ENCODE measurements around the gene MTA3.

The MTA3 gene

DNA sequence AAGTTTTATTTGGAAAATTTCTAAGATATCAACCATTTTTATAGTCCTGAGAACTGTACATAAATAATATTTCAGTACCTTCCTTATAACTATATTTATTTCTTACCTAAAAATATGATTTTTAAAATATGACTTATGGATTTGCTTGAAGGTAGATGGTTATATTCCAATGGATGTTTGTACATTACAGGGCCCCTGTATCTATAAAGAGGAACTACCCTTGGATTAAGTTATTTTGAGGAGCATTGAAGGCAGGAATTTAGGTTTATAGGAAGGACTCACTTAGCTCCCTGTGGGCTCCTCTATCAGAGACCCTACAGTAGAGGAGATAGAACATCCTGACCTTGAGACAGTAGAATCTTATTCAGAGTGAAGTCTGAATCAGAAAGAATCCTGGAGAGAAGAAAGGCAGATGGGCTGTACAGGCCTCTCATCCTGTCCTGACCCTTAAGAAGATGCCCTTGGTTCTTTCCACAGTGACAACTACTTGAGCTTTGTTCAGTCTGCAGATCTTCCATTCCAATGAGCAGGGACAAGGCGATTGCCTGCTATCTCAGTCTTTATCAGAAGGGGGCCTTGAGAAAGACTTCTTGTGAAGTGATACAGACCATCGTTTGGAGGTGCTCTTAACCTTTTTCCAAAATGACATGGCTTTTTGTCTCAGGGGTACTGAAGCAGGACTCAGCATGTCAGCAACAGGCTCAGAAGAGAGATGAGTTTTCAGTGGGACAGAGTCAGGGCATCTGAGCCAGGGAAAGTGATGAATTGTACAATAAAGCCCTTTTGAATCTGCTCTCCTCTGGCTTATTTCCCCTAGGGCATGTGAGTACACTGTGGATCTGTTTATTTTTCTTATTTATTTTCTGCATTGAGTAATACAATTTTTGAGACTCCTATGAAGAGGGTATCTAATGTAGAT, 174.6 kb downstream of the MTA3 start:
- DNase-seq: no peak

DNA sequence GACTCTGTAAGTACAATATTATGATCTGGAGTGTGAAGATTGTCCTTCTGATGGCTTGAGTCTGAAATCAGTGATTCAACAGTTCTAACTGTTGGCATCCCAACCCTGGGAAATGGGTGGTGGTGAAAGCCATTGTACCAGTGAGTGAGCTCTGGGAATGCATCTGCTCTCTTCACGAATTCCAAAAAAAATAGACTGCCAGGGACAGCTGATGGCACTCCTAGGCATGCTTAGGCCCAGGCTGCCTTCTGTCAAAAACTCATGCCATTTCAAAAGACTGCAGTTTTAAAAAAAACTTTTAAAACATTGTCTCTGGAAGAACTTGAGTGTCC, 175.2 kb downstream of the MTA3 start:
- DNase-seq: no peak

DNA sequence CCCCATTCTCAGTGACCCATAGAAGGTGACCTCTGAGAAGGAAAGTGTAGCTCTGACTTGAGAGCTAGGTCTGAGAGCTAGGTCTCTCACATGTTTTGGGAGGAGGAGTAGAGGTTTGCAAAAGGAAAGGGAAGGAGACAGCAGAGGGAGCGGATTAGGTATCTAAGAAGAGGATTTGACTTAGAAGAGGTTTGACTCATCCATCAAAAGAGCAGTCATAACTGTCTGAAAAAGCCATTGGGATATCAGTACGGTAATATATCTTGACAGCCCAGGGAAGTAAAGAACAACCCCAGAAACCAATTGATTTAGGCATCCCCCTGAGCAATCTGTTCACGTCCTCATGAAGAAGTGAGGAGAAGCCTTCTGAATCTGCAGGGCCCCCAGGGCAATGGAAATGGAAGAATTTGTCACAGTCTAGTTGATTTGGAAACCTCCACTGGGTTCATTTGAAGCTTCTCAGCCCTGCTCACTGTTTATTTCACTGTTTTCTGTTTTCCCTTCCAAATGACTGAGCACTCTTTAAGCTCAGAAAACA, 176.2 kb downstream of the MTA3 start:
- DNase-seq: no peak

DNA sequence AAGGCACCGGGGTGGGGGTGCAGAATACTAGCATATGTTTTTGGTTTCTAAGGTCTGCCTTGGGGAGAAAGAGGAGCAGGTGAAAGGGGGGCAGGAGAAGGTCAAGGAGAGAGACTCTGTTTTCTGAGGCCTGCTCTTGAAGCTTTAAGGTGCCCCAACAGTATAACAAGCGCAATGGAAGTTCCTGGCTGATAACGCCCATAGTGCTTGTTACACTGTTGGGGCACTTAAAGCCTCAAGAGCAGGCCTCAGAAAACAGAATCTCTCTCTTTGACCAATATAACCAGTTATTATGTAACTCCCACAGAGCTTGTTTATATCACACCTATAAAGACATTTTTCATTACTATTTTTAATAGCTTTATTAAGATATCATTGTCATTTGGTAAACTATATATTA, 179.0 kb downstream of the MTA3 start:
- DNase-seq: no peak

DNA sequence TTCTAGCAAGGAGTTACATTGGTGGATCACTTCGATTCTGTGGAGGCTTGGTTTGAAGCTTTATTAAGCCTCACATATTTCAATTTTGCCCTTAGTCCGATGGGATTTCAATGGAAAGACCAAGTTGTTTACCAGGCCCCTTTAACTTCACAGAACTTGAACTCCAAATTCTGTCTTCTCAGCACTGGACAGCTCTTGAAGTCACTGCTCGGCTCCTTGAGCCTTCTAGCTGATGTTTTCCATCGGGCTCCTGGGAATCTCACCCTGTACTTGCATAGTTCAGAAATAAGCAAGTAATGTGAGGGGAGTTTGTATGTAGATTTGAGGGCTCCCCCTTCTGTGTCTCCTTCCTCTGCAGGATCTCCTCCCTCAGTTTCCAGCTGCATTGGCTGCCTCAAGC, 180.4 kb downstream of the MTA3 start:
- no peak for DNase-seq

DNA sequence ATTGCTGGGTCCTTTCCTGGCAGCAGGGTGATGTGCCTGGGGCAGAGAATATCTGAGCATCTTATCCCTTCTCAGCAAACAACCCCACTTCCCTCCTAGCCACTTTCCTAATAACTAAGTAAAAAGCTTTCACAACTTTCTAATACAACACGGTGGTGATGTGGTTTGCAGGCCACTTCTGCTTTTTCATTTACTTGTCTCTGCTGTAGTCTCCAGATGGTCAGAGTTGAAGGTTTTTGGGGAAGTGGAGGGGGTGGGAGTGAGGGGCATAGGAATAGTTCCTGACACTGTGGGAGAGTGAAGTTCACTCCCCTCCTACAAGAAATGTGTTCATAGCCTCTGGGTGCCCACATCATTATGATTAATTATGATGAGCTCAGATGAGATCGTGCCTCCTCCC, 183.9 kb downstream of the MTA3 start:
- no peak for DNase-seq

DNA sequence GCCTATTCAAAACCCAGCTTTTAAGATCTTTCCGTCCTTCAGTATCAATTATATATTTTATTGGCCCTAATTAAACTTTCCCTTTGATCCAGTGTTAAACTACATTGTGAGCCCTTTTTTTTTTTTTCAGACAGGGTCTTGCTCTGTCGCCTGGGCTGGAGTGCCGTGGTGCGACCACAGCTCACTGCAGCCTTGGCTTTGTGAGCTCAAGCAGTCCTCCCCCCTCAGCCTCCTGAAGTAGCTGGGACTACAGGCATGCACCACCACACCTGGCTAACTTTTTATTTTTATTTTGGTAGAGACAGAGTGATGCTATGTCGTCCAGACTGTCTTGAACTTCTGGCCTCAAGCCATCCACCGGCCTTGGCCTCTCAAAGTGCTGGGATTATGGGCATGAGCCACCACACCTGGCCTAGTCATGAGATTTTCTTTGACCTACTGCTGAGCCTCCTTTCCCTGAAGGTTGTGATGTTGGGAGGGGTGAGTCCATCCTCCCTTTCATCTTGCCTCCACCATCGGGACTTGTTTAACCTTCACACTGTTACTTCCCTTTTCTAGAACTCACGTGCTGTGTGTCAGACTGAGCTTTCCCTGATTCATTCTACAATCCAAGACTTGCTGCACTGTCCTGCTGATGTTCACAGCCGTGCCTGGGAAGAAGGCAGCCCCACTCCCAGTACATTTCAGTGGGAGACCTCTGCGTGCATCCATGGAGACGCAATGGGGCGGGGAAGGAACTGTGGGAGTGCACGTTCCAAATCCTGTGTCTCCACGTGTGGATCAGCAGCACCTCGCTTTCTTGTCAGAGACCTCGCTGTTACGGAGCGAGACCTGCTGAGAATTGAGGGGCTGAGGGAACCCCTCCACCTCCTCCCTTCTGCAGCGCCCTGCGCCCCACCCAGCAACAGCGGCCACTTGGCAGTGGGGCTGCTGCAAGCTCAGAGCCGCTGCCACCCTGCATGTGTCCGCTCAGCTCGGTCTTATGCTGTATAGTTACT, 184.7 kb downstream of the MTA3 start:
- DNase-seq: no peak

DNA sequence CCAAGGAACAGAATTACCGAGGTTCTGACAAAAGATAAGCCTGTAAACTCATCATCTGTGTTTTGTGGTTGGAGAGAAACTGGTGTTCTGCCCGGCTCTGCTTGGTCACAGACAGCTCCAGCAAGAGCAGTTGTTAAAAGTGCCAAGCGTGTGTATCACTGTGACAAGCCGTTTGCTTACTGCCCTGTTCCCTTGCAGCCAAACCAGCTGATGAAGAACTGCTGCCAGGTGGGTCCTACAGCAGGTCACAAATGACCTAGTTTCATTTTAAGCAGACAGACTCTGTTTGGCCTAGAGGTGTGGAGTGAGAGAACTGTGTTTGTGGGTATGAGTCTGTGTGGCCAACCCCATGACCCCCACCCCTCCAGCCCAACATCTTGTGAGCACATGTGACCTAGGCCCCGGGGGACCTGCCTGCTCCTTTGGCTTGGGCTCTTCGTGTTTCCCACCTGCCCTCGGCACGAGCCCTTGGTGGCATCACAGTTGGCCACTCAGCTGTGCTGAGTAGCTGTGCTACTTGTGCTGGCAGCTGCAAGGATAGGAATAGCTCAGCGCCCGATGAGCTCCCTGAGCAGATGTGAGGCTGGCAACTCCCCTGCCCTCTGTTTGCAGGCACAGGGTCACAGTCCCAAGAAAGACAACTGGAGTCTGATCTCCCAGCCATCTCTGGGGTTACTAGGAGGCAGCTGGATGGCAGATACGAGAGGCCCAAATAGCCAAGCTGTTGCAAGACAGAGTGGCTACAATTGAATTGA, 185.8 kb downstream of the MTA3 start:
- peak; percentile 25 for DNase-seq

DNA sequence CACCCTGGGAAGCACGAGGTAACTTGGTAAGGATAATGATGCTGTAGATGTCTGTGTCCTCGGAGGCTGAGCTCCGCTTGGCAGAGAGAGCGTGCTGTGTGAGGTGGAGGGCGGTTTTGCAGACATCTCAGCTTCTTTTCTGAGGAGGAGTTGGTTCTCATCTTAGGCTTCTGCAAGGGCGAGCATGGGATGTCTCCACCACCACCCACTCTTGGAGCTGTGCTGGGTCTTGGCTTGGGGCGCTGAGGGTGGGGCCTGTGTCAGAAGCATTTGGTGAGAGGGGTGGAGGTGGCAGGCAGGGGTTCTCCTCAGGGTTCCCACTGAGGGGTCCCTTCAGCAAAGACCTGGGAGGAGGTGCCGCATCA, 186.3 kb downstream of the MTA3 start:
- DNase-seq: no peak

DNA sequence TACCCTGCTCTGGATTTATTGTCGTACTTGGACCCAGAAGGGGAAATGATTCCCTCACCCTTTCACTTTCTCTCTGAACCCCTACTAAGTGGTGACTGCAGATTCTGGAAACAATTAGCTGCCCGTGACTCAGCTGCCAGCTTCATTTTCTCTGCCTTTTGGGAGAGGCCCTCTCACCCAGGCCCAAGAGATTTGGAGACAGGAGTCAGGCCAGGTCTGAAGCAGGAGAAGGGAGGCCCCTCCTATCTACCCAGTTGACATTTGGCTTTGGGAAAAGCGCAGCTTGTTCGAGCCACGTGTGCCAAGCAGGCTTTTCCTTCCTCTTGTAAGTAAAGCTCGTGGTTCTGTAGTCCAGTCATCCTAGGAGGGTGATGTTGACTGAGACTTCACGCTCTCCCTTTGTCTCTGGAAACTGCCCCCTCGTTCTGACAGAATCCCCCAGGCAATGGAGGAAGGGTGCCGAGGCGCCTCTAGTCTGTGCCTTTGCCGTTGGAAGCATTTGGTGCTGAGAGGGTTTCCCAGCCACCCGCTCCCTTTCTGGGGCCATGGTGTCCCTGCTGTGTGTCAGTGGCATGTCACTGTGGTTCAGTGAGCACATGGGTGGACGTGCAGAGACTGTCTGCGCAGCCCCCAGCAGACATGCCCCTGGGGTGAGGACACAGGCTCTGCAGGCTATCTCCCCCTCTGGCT, 186.9 kb downstream of the MTA3 start:
- DNase-seq: no peak

DNA sequence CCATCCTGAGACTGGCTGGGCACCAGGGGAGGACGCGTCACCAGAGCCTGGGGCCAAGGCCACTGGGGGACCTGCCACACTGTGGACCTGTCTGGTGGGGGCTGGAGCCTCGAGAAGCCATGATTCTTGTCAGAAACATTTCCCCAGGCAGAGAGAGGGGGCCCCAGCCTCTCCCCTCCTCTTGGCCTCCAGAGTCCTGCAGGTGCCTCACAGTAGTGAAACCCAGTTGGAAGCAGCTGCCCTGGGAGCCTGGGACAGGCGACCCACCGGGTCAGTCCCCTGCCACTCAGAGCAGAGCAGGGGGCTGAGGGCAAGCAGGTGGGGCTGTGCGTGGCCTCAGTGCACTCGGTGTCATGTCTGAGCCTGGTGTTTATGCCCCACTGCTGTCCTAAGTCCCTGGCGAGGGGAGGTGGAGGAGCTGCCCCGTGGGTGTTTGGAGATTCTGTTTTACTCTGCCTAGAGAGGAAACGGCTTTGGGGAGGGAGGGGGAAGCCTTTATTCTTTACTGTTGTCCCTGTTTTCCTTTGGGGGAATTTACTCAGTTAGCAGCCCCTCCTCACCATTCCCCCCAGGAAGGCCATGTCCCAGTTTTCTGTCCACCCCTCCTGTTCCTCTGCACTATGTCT, 187.8 kb downstream of the MTA3 start:
- no peak for DNase-seq

DNA sequence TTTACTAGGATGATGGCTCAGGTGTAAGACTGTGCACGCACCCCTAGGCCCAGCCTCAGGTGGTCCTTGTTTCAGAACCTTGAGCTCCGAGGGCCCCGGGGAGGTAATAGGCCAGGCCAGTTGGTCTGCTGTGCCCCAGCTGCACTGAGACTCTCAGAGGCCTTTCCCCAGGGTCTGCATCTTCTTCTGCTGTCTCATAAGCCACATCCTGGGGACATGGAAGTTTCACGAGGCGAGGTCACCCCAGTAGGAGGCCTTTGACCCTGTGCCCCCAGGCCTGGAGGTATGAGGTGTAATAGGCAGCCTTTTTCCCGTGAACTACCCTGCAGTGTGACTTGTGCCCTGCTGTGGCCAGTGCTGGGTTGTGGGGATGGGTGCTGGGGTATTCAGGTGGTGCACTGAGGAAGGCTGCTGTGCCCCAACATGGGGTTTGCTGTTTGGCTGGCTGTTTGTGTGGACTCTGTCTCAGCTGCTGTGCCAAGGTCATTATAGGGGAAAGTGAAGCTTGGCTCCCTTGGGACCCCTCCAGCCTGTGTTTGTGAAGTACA, 188.6 kb downstream of the MTA3 start:
- DNase-seq: no peak

DNA sequence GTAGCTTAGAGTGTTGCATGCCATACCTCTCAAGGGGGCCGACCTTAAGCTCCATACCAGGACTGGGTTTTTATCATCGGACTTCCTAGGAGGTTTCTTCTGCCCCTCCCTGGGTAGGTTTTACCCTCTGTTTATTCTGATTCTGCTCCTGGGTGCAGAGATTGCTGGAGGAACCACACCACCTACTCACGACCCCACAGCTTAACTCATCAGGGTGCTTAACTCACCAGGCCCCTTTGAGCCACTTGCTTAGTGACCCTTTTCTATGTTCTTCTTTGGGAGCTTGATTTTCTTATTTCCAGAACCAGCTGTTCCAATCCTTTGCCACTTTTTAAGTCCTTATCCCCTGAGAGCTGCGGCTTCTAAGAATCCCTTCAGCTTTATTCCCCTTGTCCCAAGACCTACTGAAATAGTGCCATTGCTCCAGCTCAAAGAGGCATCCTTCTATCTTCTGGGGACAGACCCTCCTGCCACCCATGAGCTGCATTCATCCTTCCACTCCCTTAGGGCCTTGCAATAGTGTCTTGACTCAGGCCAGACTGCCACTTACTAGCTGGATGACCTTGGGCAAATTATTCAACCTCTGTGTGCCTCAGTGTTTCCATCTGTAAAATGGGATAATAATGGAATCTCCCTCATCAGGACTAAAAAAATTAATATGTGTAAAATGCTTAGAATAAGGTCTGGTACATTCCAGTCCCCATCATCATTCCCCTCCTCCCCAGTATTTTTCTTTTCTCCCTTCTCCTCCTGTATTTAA, 189.7 kb downstream of the MTA3 start:
- no peak for DNase-seq

DNA sequence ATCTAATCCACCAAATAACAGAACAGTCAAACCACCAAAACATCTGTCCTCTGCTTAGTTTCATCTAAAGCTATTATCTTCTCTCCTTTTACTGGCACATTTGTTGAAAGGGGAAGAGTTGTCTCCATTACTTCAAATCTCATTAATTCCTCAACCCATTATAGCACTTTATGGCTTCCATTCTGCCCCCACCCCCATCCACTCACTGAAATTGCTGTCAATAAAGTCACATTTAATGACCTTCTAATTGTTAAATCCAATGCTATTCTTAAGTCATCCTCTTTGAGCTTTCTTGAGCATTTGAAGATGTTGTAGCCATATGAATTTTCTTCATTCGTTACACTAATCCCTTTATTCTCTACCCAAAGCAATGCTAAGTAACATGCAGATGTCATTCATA, 190.3 kb downstream of the MTA3 start:
- no peak for DNase-seq

DNA sequence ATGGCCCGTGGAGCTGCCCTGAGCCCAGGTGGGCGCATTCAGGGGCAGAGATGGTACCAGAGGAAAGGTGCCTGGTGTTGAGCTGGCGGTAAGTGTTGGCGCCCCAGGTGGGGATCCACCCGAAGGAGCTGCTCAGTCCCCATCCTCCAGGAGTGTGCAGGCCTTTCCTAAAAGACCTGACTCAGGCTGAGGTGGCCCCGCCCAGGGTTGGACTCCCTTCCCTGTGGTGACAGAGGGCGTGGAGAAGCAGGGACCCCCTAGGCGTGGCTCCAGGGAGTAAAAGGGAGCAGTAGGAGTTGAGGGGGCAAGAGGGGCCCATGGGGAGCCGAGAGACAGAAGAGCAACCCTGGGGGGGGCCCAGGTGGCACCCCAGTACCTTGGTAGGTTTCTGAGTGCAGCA, 193.1 kb downstream of the MTA3 start:
- no peak for DNase-seq

DNA sequence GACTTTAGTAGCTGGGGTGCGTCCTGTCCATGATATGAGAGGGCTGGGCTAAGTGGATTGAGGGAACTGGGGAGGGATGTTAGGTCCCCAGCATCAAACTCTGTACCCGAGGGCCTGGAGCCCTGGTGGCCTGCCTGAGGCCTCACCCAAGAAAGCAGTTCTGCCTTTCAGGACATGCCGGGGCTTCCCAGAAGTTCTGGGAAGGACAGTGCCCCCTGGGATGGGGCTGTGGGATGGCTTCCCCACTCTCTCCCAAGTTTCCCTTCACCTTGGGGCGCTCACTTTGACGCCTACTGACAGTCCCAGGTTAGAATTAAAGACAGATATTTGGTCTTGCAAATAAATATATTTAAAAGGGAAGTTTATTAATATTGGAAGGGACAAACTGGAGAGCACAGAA, 193.7 kb downstream of the MTA3 start:
- DNase-seq: no peak

DNA sequence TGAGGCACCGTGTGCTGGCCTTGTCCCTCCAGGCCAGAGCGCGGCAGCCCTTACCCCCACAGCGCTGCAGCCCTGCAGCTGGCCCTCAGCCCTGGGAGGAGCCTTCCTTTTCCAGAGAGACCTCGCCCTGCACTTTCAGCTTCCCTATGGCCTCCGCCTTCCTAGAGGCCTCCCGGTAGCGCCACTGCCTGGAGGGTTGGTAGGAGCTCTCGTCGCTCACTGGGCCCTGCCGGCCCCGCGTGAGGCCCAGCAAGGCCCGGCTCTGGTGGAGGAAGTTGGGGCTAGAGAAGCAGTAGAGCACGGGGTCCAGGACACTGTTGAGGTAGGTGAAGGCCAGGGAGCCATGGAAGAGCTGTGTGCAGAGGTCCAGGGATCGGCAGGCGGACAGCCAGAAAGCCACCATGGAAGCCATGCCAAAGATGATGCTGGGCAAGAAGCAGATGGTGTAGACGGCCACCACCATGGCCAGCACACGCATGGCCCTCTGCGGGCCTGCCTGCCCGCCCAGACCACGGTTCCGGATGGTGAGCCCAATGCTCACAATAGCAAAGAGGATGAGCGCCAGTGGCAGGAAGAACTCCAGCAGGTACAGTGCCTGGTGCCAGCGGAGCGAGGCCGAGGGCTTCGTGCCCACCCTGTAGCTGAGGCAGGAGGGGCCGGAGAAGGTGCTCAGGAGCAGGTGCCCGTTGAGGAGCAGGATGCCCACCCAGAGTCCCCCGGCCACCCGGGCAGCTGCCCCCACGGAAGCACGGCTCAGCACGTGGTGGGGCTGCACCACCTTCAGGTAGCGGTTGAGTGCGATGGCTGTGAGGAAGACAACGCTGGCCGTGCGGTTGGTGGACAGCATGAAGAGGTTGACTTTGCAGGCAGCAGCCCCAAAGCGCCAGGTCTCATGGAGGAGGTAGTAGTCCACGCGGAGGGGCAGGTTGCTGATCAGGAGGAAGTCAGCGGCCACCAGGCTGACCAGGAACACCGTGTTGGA, 194.7 kb downstream of the MTA3 start:
- no peak for DNase-seq

DNA sequence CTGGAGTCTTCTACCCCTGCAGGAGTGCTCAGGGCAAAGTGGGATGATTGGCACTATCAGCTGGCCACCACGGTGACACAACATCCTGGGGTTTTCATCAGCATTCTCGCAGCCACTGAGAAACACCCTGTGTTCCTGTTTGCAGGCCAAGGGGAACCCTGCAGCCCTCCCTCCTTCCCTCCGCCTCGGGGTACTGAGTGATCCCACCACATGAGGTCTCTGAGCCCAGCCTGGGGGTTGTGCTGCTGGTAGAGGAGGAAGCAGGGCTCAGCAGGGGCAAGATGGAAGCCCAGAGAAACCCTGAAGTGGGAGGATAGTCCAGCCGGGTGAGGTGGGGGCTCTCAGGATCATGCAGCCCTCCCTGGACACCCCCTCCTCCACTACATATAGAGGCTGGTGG, 195.7 kb downstream of the MTA3 start, which contains the start of gene OXER1:
Gene OXER1, minus strand, starts transcription at position 40 of the 400 bp plus-strand sequence. CDS start 73 bp downstream, outside the sequence.
- no peak for DNase-seq

DNA sequence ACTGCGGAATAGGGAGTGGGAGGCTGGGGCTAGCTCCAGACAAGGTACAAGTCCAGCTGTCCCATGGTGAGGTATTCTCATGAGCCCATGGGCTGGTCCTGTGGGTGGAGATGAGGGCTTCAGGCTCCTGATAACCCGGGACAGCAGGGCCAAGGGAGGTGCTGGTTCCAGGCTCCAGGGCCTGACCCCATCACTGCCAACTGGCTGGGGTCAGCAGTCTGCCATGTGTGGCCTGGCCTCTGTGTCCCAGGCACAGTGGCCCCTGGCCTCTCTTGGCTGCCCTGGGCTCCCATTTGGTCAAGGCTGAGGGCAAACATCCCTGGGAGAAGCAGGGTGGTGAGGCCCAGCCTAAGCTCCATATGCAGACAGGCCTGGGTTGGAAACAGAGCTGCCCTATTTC, 196.5 kb downstream of the MTA3 start:
- DNase-seq: no peak
